CD14-positive monocyte (primary cell): ENCODE data around the gene ERLEC1. TPM values are rescaled to one million over a fixed set of nuclear protein-coding genes. Genes with fewer than 3 reads are reported as not detected.
"Not testable (repeated sequence)": the region's sequence is repeated elsewhere in the genome, so short reads cannot be mapped to it uniquely, and the experiment has no call there.

Experiments
- DNase-seq, 3 donors: peaks; one replicate each; pipeline ENCODE4 v3.0.0-alpha.2; 2011 to 2022
- H2AFZ ChIP-seq: 2 replicates; pipeline ENCODE4 v1.6.0; 2012; ENCODE audit warnings: mild to moderate bottlenecking, low read depth, low read length, inconsistent platforms; ENCODE audit not compliant: insufficient read depth, poor library complexity, severe bottlenecking
- H3K27ac ChIP-seq, 2 donors: 1 replicate in 1 of 2; 2 replicates in 1 of 2; pipeline ENCODE4 v1.5.1; 2012 to 2013; ENCODE audit warnings: low read length in 2 of 2, control low read depth in 1 of 2, inconsistent platforms in 1 of 2, low read depth in 1 of 2, mild to moderate bottlenecking in 1 of 2
- H3K27me3 ChIP-seq, 2 donors: one replicate each; pipeline versions ENCODE4 v1.6.0 to v1.6.1; 2011 to 2013; ENCODE audit warnings: low read length in 2 of 2; ENCODE audit not compliant: control insufficient read depth in 2 of 2, insufficient read depth in 2 of 2
- H3K36me3 ChIP-seq, 2 donors: replicated peaks in 1 of 2; 1 replicate in 1 of 2; 2 replicates in 1 of 2; pipeline versions ENCODE4 v1.5.1 to v1.6.1; 2012 to 2013; ENCODE audit warnings: low read length in 2 of 2, control low read depth in 1 of 2, inconsistent platforms in 1 of 2, mild to moderate bottlenecking in 1 of 2; ENCODE audit not compliant: insufficient read depth in 2 of 2, control insufficient read depth in 1 of 2
- H3K4me1 ChIP-seq, 2 donors: 1 replicate in 1 of 2; 2 replicates in 1 of 2; pipeline versions ENCODE4 v1.5.1 to v1.6.1; 2012 to 2013; ENCODE audit warnings: low read length in 2 of 2, control low read depth in 1 of 2, inconsistent platforms in 1 of 2, mild to moderate bottlenecking in 1 of 2, moderate library complexity in 1 of 2; ENCODE audit not compliant: insufficient read depth in 2 of 2, control insufficient read depth in 1 of 2
- H3K4me2 ChIP-seq: replicated peaks from 2 replicates; pipeline ENCODE3; 2012; ENCODE audit warnings: low read length, moderate library complexity, mild to moderate bottlenecking; ENCODE audit not compliant: poor library complexity, severe bottlenecking; ENCODE audit errors: extremely low read depth
- H3K4me3 ChIP-seq, 3 experiments: fragments of 200-600 bp in 1 of 3; sonication (generic) in 1 of 3; replicated peaks in 1 of 3; 1 replicate in 2 of 3; 2 replicates in 1 of 3; pipeline ENCODE4 v1.5.1; 2011 to 2013; ENCODE audit warnings: low read length in 3 of 3, mild to moderate bottlenecking in 3 of 3, control low read depth in 2 of 3, low read depth in 2 of 3, inconsistent platforms in 1 of 3, moderate library complexity in 1 of 3
- H3K79me2 ChIP-seq: 2 replicates; pipeline ENCODE4 v1.6.0; 2012; ENCODE audit warnings: mild to moderate bottlenecking, control low read depth, inconsistent platforms, low read length, moderate library complexity; ENCODE audit not compliant: insufficient read depth
- H3K9ac ChIP-seq: 2 replicates; pipeline ENCODE4 v1.6.0; 2017; ENCODE audit warnings: low read length, mild to moderate bottlenecking; ENCODE audit not compliant: insufficient read depth, poor library complexity, severe bottlenecking
- H3K9me3 ChIP-seq, 2 donors: replicated peaks in 1 of 2; 1 replicate in 1 of 2; 2 replicates in 1 of 2; pipeline versions ENCODE4 v1.5.1 to v1.6.1; 2012 to 2013; ENCODE audit warnings: low read length in 2 of 2, control low read depth in 1 of 2; ENCODE audit not compliant: control insufficient read depth in 1 of 2, insufficient read depth in 1 of 2
- H4K20me1 ChIP-seq: 2 replicates; pipeline ENCODE4 v1.6.0; 2012; ENCODE audit warnings: mild to moderate bottlenecking, low read length, control low read depth, moderate library complexity; ENCODE audit not compliant: insufficient read depth
- H3K27ac Mint-ChIP-seq, 7 donors: one replicate each; pipeline ENCODE4 v1.8.0; 2020; ENCODE audit warnings: mild to moderate bottlenecking in 7 of 7, mixed read lengths in 7 of 7, moderate library complexity in 6 of 7, inconsistent platforms in 2 of 7
- H3K27me3 Mint-ChIP-seq, 3 donors: one replicate each; pipeline ENCODE4 v1.8.0; 2021 to 2022; ENCODE audit warnings: low read depth in 3 of 3, mild to moderate bottlenecking in 3 of 3, mixed read lengths in 3 of 3, moderate library complexity in 3 of 3, inconsistent platforms in 1 of 3
- H3K36me3 Mint-ChIP-seq, 2 donors: one replicate each; pipeline ENCODE4 v1.8.0; 2020; ENCODE audit warnings: mixed read lengths in 2 of 2, inconsistent platforms in 1 of 2, mild to moderate bottlenecking in 1 of 2
- H3K4me1 Mint-ChIP-seq: one replicate; pipeline ENCODE4 v1.8.0; 2020; ENCODE audit warnings: mild to moderate bottlenecking, mixed read lengths
- H3K4me3 Mint-ChIP-seq, 2 donors: one replicate each; pipeline ENCODE4 v1.8.0; 2020; ENCODE audit warnings: mild to moderate bottlenecking in 2 of 2, mixed read lengths in 2 of 2, moderate library complexity in 1 of 2
- H3K9me3 Mint-ChIP-seq, 7 donors: one replicate each; pipeline ENCODE4 v1.8.0; 2020 to 2022; ENCODE audit warnings: mixed read lengths in 7 of 7, mild to moderate bottlenecking in 6 of 7, moderate library complexity in 6 of 7, inconsistent platforms in 2 of 7
- CTCF ChIP-seq: fragments of 200-600 bp; IDR thresholded peaks from one replicate; pipeline ENCODE4 v1.8.0; 2022; ENCODE audit warnings: antibody characterized with exemption, mild to moderate bottlenecking
- WGBS: methylation state at CpG from one replicate; pipeline ENCODE4 v1.1.5; 2013; ENCODE audit warnings: missing lambda C conversion rate; ENCODE audit not compliant: insufficient coverage; 5-methylcytosine and 5-hydroxymethylcytosine counted together
- intact Hi-C, 2 donors: fragments of 100-400 bp; cut with micrococcal nuclease; formaldehyde crosslinking; loops; one replicate each; pipeline versions ENCODE4 v1.15.0 to v1.15.1; 2023
- polyA plus RNA-seq, 3 donors: library from polyadenylated mRNA; depleted of rRNA in 1 of 3; unstranded in 2 of 3; stranded (reverse) in 1 of 3; fragments of 300-500 nt in 2 of 3; fragments of >200 nt in 1 of 3; fragmentation: Illumina TruSeq in 2 of 3; gene quantifications; 1 replicate in 2 of 3; 2 replicates in 1 of 3; pipeline ENCODE4 v1.2.3, GENCODE V29; 2012 to 2021

ERLEC1 gene
- polyA plus RNA-seq, 3 donors = 11.4 to 23.8 (median 23.7) TPM

- Histone ChIP-seq H3K27ac (no peak overlapping the region), H2AFZ (no peak overlapping the region), H3K27me3 (no peaks in the 10 kb centered on the region), H3K4me1 (no peaks in the 10 kb centered on the region), H3K9ac (no peak overlapping the region), H3K9me3 (peaks cover 0 to 5% of the 10 kb centered on the region in 2 donors), H3K79me2 (no peaks in the 10 kb centered on the region), H3K36me3 (no peaks in the 10 kb centered on the region), H3K4me2 (no peak overlapping the region), H4K20me1 (no peaks in the 10 kb centered on the region), H3K4me3 (no peak overlapping the region)
- H3K27me3 Mint-ChIP-seq = peaks cover 0 to 6% (median 0%) of the 10 kb centered on the region in 3 donors
- intact Hi-C loops = no loop called here
- H3K27ac Mint-ChIP-seq = no peak overlapping the region
- no peak overlapping the region for H3K4me3 Mint-ChIP-seq
- TF ChIP-seq CTCF = no peak
- no peaks in the 10 kb centered on the region for H3K36me3 Mint-ChIP-seq
- DNase-seq = no peak
- no CpG with 5 or more reads among the region's 1 CpG for WGBS
- H3K9me3 Mint-ChIP-seq = peaks cover 2 to 18% (median 3%) of the 10 kb centered on the region in 7 donors
- peaks cover 3% of the 10 kb centered on the region for H3K4me1 Mint-ChIP-seq
These were observed 53.7 kb downstream of the ERLEC1 start for GRCh38 chr2:53840580-53840979.

DNA sequence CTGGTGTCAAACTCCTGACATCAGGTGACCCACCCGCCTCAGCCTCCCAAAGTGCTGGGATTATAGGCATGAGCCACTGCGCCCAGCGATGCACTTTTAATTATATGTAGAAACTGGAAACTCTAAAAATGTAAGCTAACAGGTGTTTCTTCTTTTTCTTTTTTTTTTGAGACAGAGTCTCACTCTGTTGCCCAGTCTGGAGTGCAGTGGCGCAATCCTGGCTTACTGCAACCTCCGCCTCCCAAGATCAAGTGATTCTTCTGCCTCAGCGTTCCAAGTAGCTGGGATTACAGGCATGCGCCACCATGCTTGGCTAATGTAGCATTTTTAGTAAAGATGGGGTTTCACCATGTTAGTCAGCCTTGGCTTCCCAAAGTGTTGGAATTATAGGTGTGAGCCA is 54.8 kb downstream of the ERLEC1 start:
- H3K4me3 Mint-ChIP-seq, H3K4me1 ChIP-seq, H3K9ac ChIP-seq, H3K36me3 ChIP-seq, H3K36me3 Mint-ChIP-seq, intact Hi-C loops, H3K27me3 ChIP-seq, DNase-seq, H3K27ac ChIP-seq, H3K4me1 Mint-ChIP-seq, H3K27me3 Mint-ChIP-seq, H3K4me3 ChIP-seq, H3K9me3 ChIP-seq, H3K4me2 ChIP-seq, H3K27ac Mint-ChIP-seq, H4K20me1 ChIP-seq, H3K79me2 ChIP-seq, H2AFZ ChIP-seq: not testable (repeated sequence)
- peaks cover 2 to 17% (median 3%) of the 10 kb centered on the region in 7 donors for H3K9me3 Mint-ChIP-seq
- 95% methylated on average over 4 of the region's 7 CpGs for WGBS
